Kidney (tissue), 14 donors: ENCODE measurements around the gene ZNF32. TPM values are rescaled to one million over a fixed set of nuclear protein-coding genes. Genes with fewer than 3 reads are reported as not detected.
A peak's percentile ranks its signal among the peaks of the same experiment; 100 is the strongest.

Experiments
- DNase-seq, 5 donors: peaks; one replicate each; pipeline ENCODE4 v3.0.0-alpha.2; 2013 to 2020
- FAIRE-seq: peaks from 2 replicates; lab custom pipeline; 2012; peaks lifted over from hg19 to GRCh38; lab: Jason Lieb, UNC
- H3K27ac ChIP-seq, 2 donors: one replicate each; pipeline ENCODE4 v1.7.0; 2013; ENCODE audit warnings: low read depth in 2 of 2, low read length in 2 of 2, inconsistent platforms in 1 of 2
- H3K27me3 ChIP-seq: one replicate; pipeline ENCODE4 v1.7.1; 2013; ENCODE audit warnings: low read length, inconsistent platforms; ENCODE audit not compliant: control insufficient read depth, insufficient read depth
- H3K36me3 ChIP-seq, 3 donors: one replicate each; pipeline versions ENCODE4 v1.7.0 to v1.7.1; 2013; ENCODE audit warnings: low read length in 3 of 3, control low read depth in 1 of 3, inconsistent platforms in 1 of 3; ENCODE audit not compliant: insufficient read depth in 3 of 3, control insufficient read depth in 2 of 3
- H3K4me1 ChIP-seq, 3 donors: one replicate each; pipeline versions ENCODE4 v1.7.0 to v1.7.1; 2013; ENCODE audit warnings: low read length in 3 of 3, inconsistent platforms in 1 of 3, low read depth in 1 of 3; ENCODE audit not compliant: control insufficient read depth in 2 of 3, insufficient read depth in 2 of 3
- H3K4me3 ChIP-seq, 3 donors: one replicate each; pipeline versions ENCODE4 v1.7.0 to v1.8.1; 2013; ENCODE audit warnings: low read length in 3 of 3, control low read depth in 1 of 3, inconsistent platforms in 1 of 3
- H3K9ac ChIP-seq, 3 donors: one replicate each; pipeline versions ENCODE4 v1.7.0 to v1.7.1; 2013; ENCODE audit warnings: low read length in 3 of 3, control low read depth in 1 of 3, inconsistent platforms in 1 of 3
- H3K9me3 ChIP-seq, 3 donors: one replicate each; pipeline versions ENCODE4 v1.7.0 to v1.7.1; 2013; ENCODE audit warnings: low read length in 3 of 3, control low read depth in 1 of 3, inconsistent platforms in 1 of 3; ENCODE audit not compliant: control insufficient read depth in 2 of 3, insufficient read depth in 1 of 3
- intact Hi-C: fragments of 100-400 bp; cut with DNase I; formaldehyde crosslinking; loops from one replicate; pipeline ENCODE4 v1.11.1; 2022
- polyA plus RNA-seq: library from polyadenylated mRNA; stranded (reverse); fragments of 350-450 nt; fragmentation: Illumina TruSeq; extraction: RNeasy Lipid Tissue Mini Kit (QIAGEN cat#74804); gene quantifications from one replicate; pipeline ENCODE4 v1.2.3, GENCODE V29; 2014; ENCODE audit warnings: low read depth, low replicate concordance; ENCODE audit not compliant: insufficient read depth
- total RNA-seq: library from RNA; stranded (reverse); fragmentation: NEBNext Ultra II Directional; extraction: Animal tissue kit (Norgen Biotek cat#: 25700); gene quantifications from one replicate; pipeline ENCODE4 v1.2.1, GENCODE V29; 2021
- TF ChIP-seq, protein P1 (sequence below): IDR thresholded peaks from 3 replicates; pipeline ENCODE4 v1.5.1; 2012; ENCODE audit warnings: mild to moderate bottlenecking, moderate library complexity, borderline replicate concordance; ENCODE audit not compliant: insufficient read depth; ENCODE audit errors: extremely low read depth
- donor health status: control.
- donor health status: control.
- donor health status: control.
- donor health status: control.
- donor health status: control.
- donor health status: DM: yes; HTN: yes; CAD: no.
- donor health status: Normal renal cell carcinoma (clear cell type).

The ZNF32 gene
- total and polyA plus RNA-seq, 2 donors from 2014 or later = 35.0 to 73.7 TPM

- TF ChIP-seq, protein P1, sequence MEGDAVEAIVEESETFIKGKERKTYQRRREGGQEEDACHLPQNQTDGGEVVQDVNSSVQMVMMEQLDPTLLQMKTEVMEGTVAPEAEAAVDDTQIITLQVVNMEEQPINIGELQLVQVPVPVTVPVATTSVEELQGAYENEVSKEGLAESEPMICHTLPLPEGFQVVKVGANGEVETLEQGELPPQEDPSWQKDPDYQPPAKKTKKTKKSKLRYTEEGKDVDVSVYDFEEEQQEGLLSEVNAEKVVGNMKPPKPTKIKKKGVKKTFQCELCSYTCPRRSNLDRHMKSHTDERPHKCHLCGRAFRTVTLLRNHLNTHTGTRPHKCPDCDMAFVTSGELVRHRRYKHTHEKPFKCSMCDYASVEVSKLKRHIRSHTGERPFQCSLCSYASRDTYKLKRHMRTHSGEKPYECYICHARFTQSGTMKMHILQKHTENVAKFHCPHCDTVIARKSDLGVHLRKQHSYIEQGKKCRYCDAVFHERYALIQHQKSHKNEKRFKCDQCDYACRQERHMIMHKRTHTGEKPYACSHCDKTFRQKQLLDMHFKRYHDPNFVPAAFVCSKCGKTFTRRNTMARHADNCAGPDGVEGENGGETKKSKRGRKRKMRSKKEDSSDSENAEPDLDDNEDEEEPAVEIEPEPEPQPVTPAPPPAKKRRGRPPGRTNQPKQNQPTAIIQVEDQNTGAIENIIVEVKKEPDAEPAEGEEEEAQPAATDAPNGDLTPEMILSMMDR = no peak
- DNase-seq = peak in 1 of 5 donors; percentile 6
Measured at GRCh38 chr10:43673471-43673870, 24.8 kb upstream of the ZNF32 start.

GRCh38 chr10:43671659-43672531, 23.2 kb upstream of the ZNF32 start:
- TF ChIP-seq, protein P1 = peak; percentile 90
- intact Hi-C loops = loop anchor here (10.0 kb wide), 1 partner anchor 1193 kb away; no protein-coding TSS in a partner anchor
- peak; percentile 76 for FAIRE-seq

More at GRCh38 chr10:43673471-43673870, 24.8 kb upstream of the ZNF32 start:
- no peak for FAIRE-seq
- intact Hi-C loops = loop anchor here (10.0 kb wide), 1 partner anchor 1191 kb away; no protein-coding TSS in a partner anchor
- H3K36me3 ChIP-seq = no peaks in the 10 kb centered on the region
- H3K9ac ChIP-seq = no peak overlapping the region
- no peak overlapping the region for H3K27ac ChIP-seq
- H3K27me3 ChIP-seq = no peaks in the 10 kb centered on the region
- no peak overlapping the region for H3K4me3 ChIP-seq
- no peaks in the 10 kb centered on the region for H3K9me3 ChIP-seq
- H3K4me1 ChIP-seq = peaks cover 0 to 3% (median 0%) of the 10 kb centered on the region in 3 donors

GRCh38 chr10:43669386-43669785, 20.7 kb upstream of the ZNF32 start:
- peaks cover 0 to 3% (median 0%) of the 10 kb centered on the region in 3 donors for H3K4me1 ChIP-seq
- FAIRE-seq = no peak
- intact Hi-C loops = no loop called here
- H3K27me3 ChIP-seq = no peaks in the 10 kb centered on the region
- H3K27ac ChIP-seq = no peak overlapping the region
- no peak overlapping the region for H3K9ac ChIP-seq
- H3K36me3 ChIP-seq = no peaks in the 10 kb centered on the region
- H3K9me3 ChIP-seq = no peaks in the 10 kb centered on the region
- H3K4me3 ChIP-seq = no peak overlapping the region
- DNase-seq = no peak
- TF ChIP-seq, protein P1 = no peak

More at GRCh38 chr10:43671659-43672531, 23.2 kb upstream of the ZNF32 start:
- H3K9ac ChIP-seq = no peak overlapping the region
- H3K4me3 ChIP-seq = no peak overlapping the region
- H3K27ac ChIP-seq = no peak overlapping the region
- H3K36me3 ChIP-seq = no peaks in the 10 kb centered on the region
- DNase-seq = peak; percentile 75 to 89 (median 79)
- H3K9me3 ChIP-seq = no peaks in the 10 kb centered on the region
- no peaks in the 10 kb centered on the region for H3K27me3 ChIP-seq
- peaks cover 0 to 3% (median 0%) of the 10 kb centered on the region in 3 donors for H3K4me1 ChIP-seq
